Activated T-helper 1 cell treated with anti-CD3 and anti-CD28 coated beads, Interleukin-12 subunit alpha, Interleukin-12 subunit beta, Interleukin-2, Interleukin-4 antibody, amounts not matched to agents 30 ng/mL and 10 ng/mL and 1 ng/mL, durations not matched to agents 14 hours and 24 hours and 36 hours (primary cell): Measurements from ENCODE around the gene ELF5. TPM values are rescaled to one million over a fixed set of nuclear protein-coding genes. Genes with fewer than 3 reads are reported as not detected.

Source experiments
- DNase-seq: peaks from one replicate; pipeline ENCODE4 v3.0.0; 2021; ENCODE audit warnings: low spot score
- H3K27ac Mint-ChIP-seq: one replicate; pipeline ENCODE4 v1.8.0; 2021; ENCODE audit warnings: mild to moderate bottlenecking, mixed read lengths
- H3K27me3 Mint-ChIP-seq: one replicate; pipeline ENCODE4 v1.8.0; 2022; ENCODE audit warnings: mild to moderate bottlenecking, moderate library complexity, mixed read lengths; ENCODE audit not compliant: insufficient read depth
- H3K36me3 Mint-ChIP-seq: one replicate; pipeline ENCODE4 v1.8.0; 2021; ENCODE audit warnings: low read depth, mixed read lengths
- H3K4me1 Mint-ChIP-seq: one replicate; pipeline ENCODE4 v1.8.0; 2021; ENCODE audit warnings: low read depth, mixed read lengths
- H3K4me3 Mint-ChIP-seq: one replicate; pipeline ENCODE4 v1.8.0; 2021; ENCODE audit warnings: mild to moderate bottlenecking, moderate library complexity, mixed read lengths
- H3K9me3 Mint-ChIP-seq: one replicate; pipeline ENCODE4 v1.8.0; 2021; ENCODE audit warnings: mixed read lengths
- intact Hi-C: fragments of 100-400 bp; cut with micrococcal nuclease; formaldehyde crosslinking; loops from one replicate; pipeline ENCODE4 v1.15.1; 2024
- total RNA-seq: library from RNA; stranded (reverse); gene quantifications from 2 replicates; pipeline ENCODE4 v1.2.3, GENCODE V29; 2022

The ELF5 gene
- total RNA-seq, 1 donor from 2014 or later = not detected

DNA sequence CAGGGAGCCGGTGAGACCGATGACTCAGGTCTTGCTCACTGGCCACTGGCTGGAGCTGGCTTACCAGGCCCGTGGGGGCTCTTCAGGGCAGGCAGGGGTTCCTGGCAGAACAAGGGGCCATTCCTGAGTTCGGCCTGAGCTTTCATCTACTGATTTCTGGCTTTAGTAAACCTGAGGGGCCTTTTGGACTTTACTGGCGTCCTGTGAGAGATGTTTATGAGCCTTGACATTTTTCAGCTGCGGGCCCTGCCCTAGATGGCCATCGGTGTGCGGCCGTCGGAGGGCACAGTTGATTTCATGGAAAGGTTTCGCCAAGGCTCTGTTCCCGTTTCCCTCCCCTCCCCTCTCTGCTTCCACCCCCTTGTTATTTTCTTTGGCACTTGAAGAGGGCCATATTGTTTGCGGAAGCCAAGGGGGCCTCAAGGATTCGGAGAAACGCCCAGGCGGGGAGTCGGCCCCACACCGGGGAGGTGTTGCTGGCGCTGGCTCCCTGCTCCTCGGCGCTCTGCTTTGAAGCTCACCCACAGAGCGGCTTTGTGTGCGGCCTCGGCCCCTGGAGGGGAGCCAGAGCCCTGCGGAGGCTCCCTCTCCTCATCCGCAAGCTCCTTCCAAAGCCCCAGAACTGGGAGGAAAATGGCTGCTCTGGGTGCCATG is 17.7 kb downstream of the ELF5 start:
- intact Hi-C loops = no loop called here
- peaks cover 6% of the 10 kb centered on the region for H3K27me3 Mint-ChIP-seq
- H3K4me3 Mint-ChIP-seq = no peak overlapping the region
- DNase-seq = no peak
- H3K27ac Mint-ChIP-seq = no peak overlapping the region
- H3K36me3 Mint-ChIP-seq = no peaks in the 10 kb centered on the region
- H3K9me3 Mint-ChIP-seq = no peaks in the 10 kb centered on the region
- H3K4me1 Mint-ChIP-seq = no peaks in the 10 kb centered on the region

DNA sequence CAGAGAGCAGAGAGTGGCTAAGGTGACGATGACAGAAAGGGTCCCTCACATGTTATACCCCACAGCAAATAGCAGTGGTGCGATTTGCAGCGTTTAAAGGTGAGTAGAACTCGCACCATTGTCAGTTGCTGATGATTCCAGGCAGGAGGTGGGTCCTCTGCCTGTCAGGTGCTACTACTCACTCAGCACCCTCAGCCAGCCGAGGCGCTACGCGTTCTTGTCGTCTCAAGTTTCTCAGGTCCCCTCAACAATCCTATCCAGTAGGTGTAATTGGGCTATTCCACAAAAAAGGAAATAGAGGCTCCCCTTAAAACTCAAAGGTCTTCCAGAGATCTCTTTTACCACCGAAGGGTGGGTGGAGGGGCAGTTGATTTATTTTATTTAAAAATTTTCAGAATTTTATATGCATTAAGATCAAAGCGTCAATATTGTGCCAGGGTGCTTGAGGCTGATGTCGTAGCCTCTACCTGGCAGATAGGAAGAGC is 18.3 kb downstream of the ELF5 start:
- no peak overlapping the region for H3K27ac Mint-ChIP-seq
- no peaks in the 10 kb centered on the region for H3K9me3 Mint-ChIP-seq
- peaks cover 6% of the 10 kb centered on the region for H3K27me3 Mint-ChIP-seq
- DNase-seq = no peak
- no peaks in the 10 kb centered on the region for H3K4me1 Mint-ChIP-seq
- no peak overlapping the region for H3K4me3 Mint-ChIP-seq
- intact Hi-C loops = no loop called here
- H3K36me3 Mint-ChIP-seq = no peaks in the 10 kb centered on the region

DNA sequence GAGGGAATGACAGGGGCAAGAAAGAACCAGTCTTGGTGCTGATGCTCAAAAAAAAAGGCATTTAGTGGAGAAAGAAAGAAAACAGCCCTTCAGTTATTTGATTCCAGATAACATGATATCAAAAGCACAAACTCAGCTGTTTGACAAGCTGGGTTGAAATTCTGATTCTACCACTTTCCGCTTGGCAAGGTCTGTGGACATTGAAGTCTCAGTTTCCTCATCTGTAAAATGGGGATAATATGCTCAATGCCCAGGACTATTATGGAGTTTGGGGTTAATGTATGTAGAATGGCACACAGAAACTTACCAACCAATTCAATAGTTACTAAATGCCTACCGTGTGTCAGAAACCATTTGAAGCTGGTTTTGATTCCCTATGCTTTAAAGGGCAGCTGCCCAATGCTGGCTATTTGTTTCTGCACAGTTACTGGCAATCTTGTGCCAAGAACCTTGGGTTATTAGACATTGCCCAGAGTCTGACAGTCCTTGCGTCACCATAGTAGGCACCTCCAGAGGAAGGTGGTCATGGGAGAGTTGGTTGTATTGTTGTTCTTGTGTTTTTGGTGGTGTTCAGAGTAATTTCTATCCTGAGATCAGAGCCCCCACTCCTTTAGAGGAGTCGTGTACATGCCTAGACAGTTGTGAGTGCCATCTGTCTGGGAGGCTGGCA is 19.5 kb downstream of the ELF5 start:
- no peak for DNase-seq
- Mint-ChIP-seq H3K9me3 (no peaks in the 10 kb centered on the region), H3K27ac (no peak overlapping the region), H3K4me3 (no peak overlapping the region), H3K27me3 (peaks cover 3% of the 10 kb centered on the region), H3K4me1 (no peaks in the 10 kb centered on the region), H3K36me3 (no peaks in the 10 kb centered on the region)
- intact Hi-C loops = loop anchor here (2.0 kb wide), 3 partner anchors 319 to 637 kb away; no protein-coding TSS in a partner anchor

DNA sequence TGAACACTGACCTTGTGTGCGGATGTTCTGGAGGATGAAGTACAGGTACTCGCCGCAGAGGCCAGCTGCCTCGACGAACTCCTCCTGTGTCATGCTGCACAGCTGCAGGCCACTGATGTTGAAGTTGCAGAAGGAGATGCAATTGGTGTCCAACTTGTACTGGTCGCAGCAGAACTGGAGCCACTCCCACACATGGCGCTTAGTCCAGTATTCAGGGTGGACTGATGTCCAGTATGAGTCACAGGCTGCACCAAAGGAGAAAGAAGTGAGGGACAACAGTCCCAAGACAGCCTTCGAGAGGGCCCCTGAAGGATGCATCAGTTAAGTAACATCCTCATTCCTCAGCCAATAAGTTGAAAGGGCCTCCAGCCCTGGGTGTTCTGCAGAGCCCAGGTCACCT is 20.1 kb downstream of the ELF5 start:
- no peaks in the 10 kb centered on the region for H3K4me1 Mint-ChIP-seq
- H3K27ac Mint-ChIP-seq = no peak overlapping the region
- no peak for DNase-seq
- no peaks in the 10 kb centered on the region for H3K36me3 Mint-ChIP-seq
- intact Hi-C loops = loop anchor here (2.0 kb wide), 3 partner anchors 319 to 637 kb away; no protein-coding TSS in a partner anchor
- H3K27me3 Mint-ChIP-seq = peaks cover 3% of the 10 kb centered on the region
- H3K4me3 Mint-ChIP-seq = no peak overlapping the region
- H3K9me3 Mint-ChIP-seq = no peaks in the 10 kb centered on the region

DNA sequence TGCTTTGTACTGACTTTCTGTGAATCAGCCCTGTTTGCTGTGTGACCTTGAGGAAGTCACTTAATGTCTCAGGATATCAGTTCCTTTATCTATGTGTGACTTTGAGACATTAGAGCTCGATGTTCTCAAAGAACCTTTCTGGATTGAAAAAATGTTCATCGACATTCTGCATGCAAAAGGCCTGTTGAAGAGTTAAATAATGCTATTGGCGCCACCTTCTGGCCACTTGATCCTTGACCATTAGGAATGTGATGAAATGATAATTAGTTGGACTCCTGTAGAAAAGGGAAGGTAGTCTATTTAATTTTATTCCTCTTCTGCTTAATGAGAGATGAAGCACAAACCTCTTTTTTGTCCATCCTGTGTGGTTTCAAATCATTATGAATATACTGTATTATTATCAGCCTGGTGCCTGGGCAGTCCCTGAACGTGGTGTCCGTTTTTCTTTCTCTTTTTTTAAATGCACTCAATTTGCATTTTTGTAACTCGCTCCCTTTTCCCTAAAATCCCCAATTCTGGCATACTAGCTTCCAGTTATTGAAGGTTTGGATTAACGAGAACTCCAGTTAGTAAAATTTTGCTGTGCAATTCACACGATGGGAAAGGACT is 20.7 kb downstream of the ELF5 start:
- intact Hi-C loops = loop anchor here (1.0 to 2.0 kb wide), 4 partner anchors 318 to 685 kb away; no protein-coding TSS in a partner anchor
- Mint-ChIP-seq H3K9me3 (no peaks in the 10 kb centered on the region), H3K36me3 (no peaks in the 10 kb centered on the region), H3K27me3 (peaks cover 3% of the 10 kb centered on the region), H3K4me1 (no peaks in the 10 kb centered on the region), H3K4me3 (no peak overlapping the region), H3K27ac (no peak overlapping the region)
- DNase-seq = no peak

DNA sequence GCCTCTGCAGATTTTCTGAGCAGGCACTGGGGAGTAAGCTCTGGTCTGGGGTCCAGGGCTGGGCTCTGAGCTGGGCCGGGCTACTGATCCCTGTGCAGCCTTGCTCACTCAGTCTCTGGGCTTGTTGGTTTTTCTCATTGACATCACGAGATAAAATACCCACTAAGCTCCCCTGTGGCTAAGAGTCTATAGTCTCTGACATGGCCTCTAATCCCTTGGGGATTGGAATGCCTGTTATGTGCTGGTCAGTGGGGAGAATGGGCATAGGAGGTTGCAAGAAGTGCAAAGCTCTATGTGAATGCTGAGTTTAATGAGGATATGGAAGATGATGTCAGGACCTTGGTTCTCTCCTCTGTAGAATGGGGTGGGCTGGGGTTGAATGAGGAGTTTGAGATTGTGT is 23.3 kb downstream of the ELF5 start:
- no peak for DNase-seq
- Mint-ChIP-seq H3K4me1 (no peaks in the 10 kb centered on the region), H3K4me3 (no peak overlapping the region), H3K9me3 (no peaks in the 10 kb centered on the region), H3K36me3 (no peaks in the 10 kb centered on the region), H3K27ac (no peak overlapping the region), H3K27me3 (peaks cover 3% of the 10 kb centered on the region)
- intact Hi-C loops = no loop called here

DNA sequence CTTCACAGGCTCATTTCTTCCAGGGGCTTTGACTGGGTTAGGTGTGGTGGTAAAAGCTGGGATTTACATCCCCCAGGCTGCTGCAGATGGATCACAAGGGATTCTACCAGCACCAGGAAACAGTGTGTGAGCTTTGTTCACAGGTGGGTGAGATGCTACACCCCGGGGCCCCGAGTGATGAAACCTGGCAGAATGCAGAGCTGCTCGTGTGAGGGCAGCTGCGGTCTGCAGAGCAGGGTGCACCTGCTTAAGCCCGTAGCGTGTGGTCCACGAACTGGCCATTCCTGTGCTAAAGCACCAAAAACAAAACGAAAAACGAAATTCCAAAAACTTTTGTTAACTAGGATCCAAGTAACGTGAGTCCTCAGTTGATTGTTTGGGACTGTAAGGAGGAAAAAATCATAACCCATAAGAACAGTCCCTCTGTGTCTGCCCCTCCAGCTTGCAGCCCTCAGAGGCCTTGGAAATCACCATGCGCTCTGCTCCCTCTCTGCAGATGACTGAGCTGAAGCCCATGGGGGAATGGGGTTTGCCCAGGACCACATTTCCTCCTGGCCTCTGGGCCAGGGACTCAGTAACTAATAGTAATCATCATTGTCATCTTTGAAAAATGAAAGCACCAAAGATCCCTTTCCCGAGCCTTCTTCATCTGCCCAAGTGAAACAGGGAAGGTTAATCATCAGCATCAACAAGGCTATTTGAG is 24.6 kb downstream of the ELF5 start:
- intact Hi-C loops = no loop called here
- H3K4me1 Mint-ChIP-seq = no peaks in the 10 kb centered on the region
- no peaks in the 10 kb centered on the region for H3K9me3 Mint-ChIP-seq
- no peak overlapping the region for H3K4me3 Mint-ChIP-seq
- no peaks in the 10 kb centered on the region for H3K36me3 Mint-ChIP-seq
- no peaks in the 10 kb centered on the region for H3K27me3 Mint-ChIP-seq
- no peak overlapping the region for H3K27ac Mint-ChIP-seq
- DNase-seq = no peak

DNA sequence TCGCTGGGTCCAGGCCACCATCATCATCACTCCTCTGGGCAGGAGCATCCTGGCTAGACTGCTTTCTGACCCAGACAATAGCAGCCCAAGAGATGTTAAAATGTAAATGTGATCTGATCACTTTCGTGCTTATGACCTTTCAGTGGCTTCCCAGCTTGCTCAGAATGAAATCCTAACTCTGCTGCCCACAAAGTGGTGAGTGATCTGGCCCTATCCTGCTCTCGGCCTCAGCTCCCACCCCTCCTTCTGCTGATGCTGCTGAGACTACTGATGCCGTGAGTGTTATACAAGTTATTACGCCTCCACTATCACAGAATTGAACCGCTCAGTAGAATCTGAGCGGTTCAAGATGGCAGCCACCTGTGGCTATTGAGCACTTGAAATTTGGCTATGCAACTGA is 26.2 kb downstream of the ELF5 start:
- DNase-seq = no peak
- H3K4me3 Mint-ChIP-seq = no peak overlapping the region
- peaks cover 4% of the 10 kb centered on the region for H3K27me3 Mint-ChIP-seq
- intact Hi-C loops = no loop called here
- H3K27ac Mint-ChIP-seq = no peak overlapping the region
- H3K9me3 Mint-ChIP-seq = no peaks in the 10 kb centered on the region
- H3K4me1 Mint-ChIP-seq = no peaks in the 10 kb centered on the region
- no peaks in the 10 kb centered on the region for H3K36me3 Mint-ChIP-seq

DNA sequence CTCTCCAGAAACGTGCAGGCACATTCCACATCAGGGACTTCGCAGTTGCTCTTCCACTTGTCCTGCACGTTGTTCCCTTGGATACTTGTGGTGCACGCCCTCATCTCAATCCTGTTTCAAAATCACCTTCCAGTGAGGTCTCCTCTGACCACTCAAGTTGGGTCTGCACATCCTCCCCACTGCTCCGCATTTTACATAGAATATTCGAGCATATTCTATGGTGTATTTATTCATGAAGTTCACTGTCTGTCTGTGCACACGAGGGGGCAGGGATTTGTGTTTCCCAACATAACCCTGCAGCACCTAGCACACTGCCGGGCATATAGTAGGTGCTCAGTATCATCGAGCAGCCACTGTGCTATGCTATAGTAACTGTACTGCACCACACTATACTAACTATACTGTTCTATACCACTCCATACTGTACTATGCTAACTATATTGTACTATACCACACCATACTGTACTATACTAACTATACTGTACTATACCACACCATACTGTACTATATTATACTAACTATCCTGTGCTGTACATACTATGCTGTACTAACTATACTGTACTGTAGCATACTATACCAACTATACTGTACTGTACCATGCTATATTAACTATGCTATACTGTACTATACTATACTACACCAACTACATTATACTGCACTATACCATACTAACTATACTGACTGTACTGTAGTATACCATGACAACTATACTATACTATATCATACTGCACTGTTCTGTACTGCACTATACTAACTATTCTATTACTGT is 30.3 kb downstream of the ELF5 start:
- intact Hi-C loops = no loop called here
- no peak for DNase-seq
- H3K9me3 Mint-ChIP-seq = no peaks in the 10 kb centered on the region
- H3K27ac Mint-ChIP-seq = no peak overlapping the region
- no peaks in the 10 kb centered on the region for H3K4me1 Mint-ChIP-seq
- peaks cover 15% of the 10 kb centered on the region for H3K27me3 Mint-ChIP-seq
- H3K36me3 Mint-ChIP-seq = no peaks in the 10 kb centered on the region
- no peak overlapping the region for H3K4me3 Mint-ChIP-seq

DNA sequence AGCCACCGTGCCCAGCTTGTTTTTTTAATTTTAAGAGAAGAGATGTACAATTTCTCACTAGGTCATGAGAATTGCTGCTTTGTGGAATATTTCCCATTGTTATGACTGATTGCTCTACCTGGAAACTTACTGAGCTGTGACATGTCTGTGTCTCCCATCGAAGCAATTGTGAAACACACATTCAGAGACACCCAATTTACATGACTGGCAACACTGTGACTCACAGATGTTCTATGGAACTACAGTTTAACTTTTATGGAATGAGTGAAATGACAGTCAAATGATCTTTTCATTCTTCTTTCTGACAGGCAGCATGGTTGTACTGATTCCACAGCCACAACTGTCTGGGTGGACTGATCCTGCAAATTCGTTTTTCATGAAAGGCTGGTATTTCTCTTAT is 32.3 kb downstream of the ELF5 start:
- no peak for DNase-seq
- intact Hi-C loops = no loop called here
- Mint-ChIP-seq H3K9me3 (no peaks in the 10 kb centered on the region), H3K27me3 (peaks cover 18% of the 10 kb centered on the region), H3K4me1 (no peaks in the 10 kb centered on the region), H3K27ac (no peak overlapping the region), H3K36me3 (no peaks in the 10 kb centered on the region), H3K4me3 (no peak overlapping the region)

DNA sequence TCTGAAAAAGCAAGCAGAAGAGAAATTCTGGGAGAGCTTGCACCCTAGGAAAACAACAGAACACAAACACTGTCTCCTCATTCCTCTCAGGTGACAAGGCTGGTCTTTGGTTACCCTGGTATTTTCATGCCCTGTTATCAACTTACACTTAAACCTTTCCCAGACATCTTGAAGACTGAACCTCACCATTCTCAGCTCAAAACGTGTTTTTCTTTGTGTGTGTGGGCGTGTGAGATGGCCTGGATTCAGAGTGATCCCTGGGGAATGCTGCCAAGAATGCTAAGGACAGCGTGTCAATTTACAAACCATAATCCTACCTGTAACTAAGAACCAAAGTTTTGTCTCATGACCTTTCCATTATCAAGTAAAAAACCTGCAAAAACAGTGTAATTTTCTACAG is 33.3 kb downstream of the ELF5 start:
- DNase-seq = no peak
- no peaks in the 10 kb centered on the region for H3K4me1 Mint-ChIP-seq
- H3K9me3 Mint-ChIP-seq = no peaks in the 10 kb centered on the region
- peaks cover 18% of the 10 kb centered on the region for H3K27me3 Mint-ChIP-seq
- no peak overlapping the region for H3K4me3 Mint-ChIP-seq
- intact Hi-C loops = no loop called here
- H3K36me3 Mint-ChIP-seq = no peaks in the 10 kb centered on the region
- H3K27ac Mint-ChIP-seq = no peak overlapping the region

DNA sequence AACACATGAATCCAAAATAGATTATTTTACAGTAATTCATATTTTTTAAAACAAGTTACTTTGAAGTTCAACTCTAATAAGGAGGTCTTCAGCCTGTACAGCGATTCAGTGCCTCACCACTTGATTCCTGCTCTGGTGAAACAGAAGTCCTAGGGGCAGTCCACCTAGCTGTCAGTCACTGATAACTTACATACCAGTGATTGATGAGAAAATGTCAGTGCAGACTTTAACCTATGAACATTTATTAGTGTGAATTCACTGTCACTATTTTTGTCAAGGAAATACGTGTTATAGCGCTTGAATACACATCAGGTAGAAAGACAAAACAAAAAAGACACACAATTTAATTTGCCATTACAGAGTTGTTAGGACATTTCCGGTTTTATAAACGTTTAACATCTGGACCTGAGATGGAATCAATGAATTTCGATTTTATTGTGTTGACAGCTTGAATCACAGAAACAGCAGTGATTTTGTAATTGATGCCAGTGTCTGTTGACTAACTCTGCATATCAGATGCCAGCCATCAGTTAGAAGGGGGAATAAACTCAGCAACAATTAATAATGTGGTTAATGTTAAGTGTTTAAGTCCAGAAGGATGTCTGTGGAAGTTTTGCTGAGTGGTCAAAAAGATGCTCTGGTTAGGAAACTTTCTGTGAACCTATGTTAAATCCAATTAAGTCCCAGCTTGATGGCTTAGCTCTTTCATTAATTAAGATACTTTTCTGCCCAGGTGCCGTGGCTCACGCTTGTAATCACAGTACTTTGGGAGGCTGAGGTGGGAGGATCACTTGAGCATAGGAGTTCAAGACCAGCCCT is 34.5 kb downstream of the ELF5 start:
- DNase-seq = no peak
- intact Hi-C loops = no loop called here
- H3K27ac Mint-ChIP-seq = no peak overlapping the region
- no peaks in the 10 kb centered on the region for H3K36me3 Mint-ChIP-seq
- H3K4me1 Mint-ChIP-seq = no peaks in the 10 kb centered on the region
- H3K4me3 Mint-ChIP-seq = no peak overlapping the region
- H3K9me3 Mint-ChIP-seq = no peaks in the 10 kb centered on the region
- peaks cover 19% of the 10 kb centered on the region for H3K27me3 Mint-ChIP-seq
